Measurements from ENCODE around the gene PTPRE. TPM values are rescaled to one million over a fixed set of nuclear protein-coding genes. Genes with fewer than 3 reads are reported as not detected.

The PTPRE gene
- total and polyA plus RNA-seq, 10 of the 15 experiments (the other 5 are each of a cell fraction or from before 2014, with no cell fraction given): 2.9 to 7.6 (median 5.8) TPM

DNA sequence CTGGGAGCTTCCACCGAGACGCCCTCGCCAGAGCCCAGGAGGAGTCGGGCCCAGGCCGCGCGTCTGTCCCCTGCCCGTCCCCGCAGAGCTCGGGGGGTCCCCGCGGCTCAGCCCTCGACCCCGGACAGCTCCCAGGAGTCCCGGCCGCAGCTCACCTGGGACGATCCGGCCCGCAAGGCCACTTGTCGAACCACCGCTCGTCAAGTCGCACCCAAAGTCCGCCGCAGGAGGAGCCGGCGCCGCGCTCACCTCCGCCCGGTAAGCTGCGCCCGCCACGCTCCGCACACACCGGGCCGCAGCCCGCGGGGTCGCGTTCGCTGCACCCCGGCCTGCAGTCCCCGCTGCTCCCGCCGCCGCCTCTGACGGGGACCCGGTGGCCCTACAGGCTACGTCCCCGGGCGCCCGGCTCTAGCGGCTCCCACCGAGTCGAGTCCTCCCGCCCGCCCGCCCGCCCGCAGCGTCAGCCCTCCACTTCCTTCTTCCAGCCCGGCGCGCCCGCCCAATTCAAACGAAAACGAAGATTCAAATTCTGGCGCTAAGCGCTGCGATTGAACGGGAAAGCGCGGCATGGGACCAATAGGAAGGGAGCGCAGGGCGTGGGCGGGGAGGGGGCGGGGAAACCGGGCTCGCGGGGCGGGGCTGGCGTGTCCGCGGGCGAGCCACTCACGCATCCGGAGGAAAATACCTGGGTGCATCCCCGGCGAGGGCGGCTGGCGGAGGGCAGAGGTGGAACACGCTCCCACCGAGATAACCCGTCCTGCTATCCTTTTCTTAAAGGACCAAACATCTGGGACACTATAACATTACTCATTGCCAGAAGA lies 219.3 kb downstream of the PTPRE start, which contains the start of gene MKI67 (continued):
- peak; percentile 59; the same call in 1 of the 2 replicates for TF ChIP-seq POLR2AphosphoS5 (IDR thresholded peaks at IDR 0.05; ENCODE audit: low read length)
- TF ChIP-seq LARP7 (IDR thresholded peaks at IDR 0.05): peak; percentile 70
- peak; percentile 21; the same call in 1 of the 2 replicates for TF ChIP-seq CREB1 (IDR thresholded peaks at IDR 0.05; ENCODE audit: low read depth)
- TF ChIP-seq CBFB (IDR thresholded peaks at IDR 0.05; ENCODE audit: low read depth): no peak
- peak; percentile 79 for TF ChIP-seq CHD2 (IDR thresholded peaks at IDR 0.05; ENCODE audit: borderline replicate concordance, low read depth, low read length)
- TF ChIP-seq TCF3 (IDR thresholded peaks at IDR 0.05; ENCODE audit: borderline replicate concordance, insufficient read depth, low read depth, low read length): peak; percentile 67; the same call in 1 of the 2 replicates
- TF ChIP-seq CHD1 (IDR thresholded peaks at IDR 0.05; ENCODE audit: low read depth, low read length): no peak
- no peak for TF ChIP-seq PAX5 (IDR thresholded peaks at IDR 0.05; ENCODE audit: borderline replicate concordance, low read depth, low read length)
- TF ChIP-seq, protein P1, sequence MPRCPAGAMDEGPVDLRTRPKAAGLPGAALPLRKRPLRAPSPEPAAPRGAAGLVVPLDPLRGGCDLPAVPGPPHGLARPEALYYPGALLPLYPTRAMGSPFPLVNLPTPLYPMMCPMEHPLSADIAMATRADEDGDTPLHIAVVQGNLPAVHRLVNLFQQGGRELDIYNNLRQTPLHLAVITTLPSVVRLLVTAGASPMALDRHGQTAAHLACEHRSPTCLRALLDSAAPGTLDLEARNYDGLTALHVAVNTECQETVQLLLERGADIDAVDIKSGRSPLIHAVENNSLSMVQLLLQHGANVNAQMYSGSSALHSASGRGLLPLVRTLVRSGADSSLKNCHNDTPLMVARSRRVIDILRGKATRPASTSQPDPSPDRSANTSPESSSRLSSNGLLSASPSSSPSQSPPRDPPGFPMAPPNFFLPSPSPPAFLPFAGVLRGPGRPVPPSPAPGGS (IDR thresholded peaks at IDR 0.05; ENCODE audit: borderline replicate concordance, insufficient read depth, low read depth, low read length, poor library complexity, severe bottlenecking): no peak
- TF ChIP-seq EED (IDR thresholded peaks at IDR 0.05; ENCODE audit: low read depth): no peak
- TF ChIP-seq BHLHE40 (IDR thresholded peaks at IDR 0.05; ENCODE audit: borderline replicate concordance in 1 of 2, low read depth in 2 of 2, low read length in 1 of 2): 0 out of 4 replicates have a peak, but pooled peaks of 1 of the 2 experiments have one; percentile 5
- no peak for TF ChIP-seq YBX1 (IDR thresholded peaks at IDR 0.05)
- peak; percentile 25; the same call in 1 of the 2 replicates for TF ChIP-seq RB1 (IDR thresholded peaks at IDR 0.05; ENCODE audit: borderline replicate concordance)
- TF ChIP-seq FOS (IDR thresholded peaks at IDR 0.05; ENCODE audit: borderline replicate concordance, extremely low read depth, insufficient read length): peak; percentile 48
- TF ChIP-seq, protein P2, sequence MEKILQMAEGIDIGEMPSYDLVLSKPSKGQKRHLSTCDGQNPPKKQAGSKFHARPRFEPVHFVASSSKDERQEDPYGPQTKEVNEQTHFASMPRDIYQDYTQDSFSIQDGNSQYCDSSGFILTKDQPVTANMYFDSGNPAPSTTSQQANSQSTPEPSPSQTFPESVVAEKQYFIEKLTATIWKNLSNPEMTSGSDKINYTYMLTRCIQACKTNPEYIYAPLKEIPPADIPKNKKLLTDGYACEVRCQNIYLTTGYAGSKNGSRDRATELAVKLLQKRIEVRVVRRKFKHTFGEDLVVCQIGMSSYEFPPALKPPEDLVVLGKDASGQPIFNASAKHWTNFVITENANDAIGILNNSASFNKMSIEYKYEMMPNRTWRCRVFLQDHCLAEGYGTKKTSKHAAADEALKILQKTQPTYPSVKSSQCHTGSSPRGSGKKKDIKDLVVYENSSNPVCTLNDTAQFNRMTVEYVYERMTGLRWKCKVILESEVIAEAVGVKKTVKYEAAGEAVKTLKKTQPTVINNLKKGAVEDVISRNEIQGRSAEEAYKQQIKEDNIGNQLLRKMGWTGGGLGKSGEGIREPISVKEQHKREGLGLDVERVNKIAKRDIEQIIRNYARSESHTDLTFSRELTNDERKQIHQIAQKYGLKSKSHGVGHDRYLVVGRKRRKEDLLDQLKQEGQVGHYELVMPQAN (conservative IDR thresholded peaks at IDR 0.05): peak; percentile 99
- TF ChIP-seq, protein P3, sequence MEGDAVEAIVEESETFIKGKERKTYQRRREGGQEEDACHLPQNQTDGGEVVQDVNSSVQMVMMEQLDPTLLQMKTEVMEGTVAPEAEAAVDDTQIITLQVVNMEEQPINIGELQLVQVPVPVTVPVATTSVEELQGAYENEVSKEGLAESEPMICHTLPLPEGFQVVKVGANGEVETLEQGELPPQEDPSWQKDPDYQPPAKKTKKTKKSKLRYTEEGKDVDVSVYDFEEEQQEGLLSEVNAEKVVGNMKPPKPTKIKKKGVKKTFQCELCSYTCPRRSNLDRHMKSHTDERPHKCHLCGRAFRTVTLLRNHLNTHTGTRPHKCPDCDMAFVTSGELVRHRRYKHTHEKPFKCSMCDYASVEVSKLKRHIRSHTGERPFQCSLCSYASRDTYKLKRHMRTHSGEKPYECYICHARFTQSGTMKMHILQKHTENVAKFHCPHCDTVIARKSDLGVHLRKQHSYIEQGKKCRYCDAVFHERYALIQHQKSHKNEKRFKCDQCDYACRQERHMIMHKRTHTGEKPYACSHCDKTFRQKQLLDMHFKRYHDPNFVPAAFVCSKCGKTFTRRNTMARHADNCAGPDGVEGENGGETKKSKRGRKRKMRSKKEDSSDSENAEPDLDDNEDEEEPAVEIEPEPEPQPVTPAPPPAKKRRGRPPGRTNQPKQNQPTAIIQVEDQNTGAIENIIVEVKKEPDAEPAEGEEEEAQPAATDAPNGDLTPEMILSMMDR (IDR thresholded peaks at IDR 0.05 in 2 of 3, conservative IDR thresholded peaks at IDR 0.05 in 1 of 3; ENCODE audit: control insufficient read depth in 2 of 3, extremely low read depth in 1 of 3, insufficient read depth in 1 of 3, low read depth in 3 of 3, low read length in 3 of 3): no peak
- TF ChIP-seq EP300 (IDR thresholded peaks at IDR 0.05; ENCODE audit: borderline replicate concordance in 1 of 2, control insufficient read depth in 1 of 2, low read depth in 2 of 2, low read length in 2 of 2): no peak
- peak; percentile 90 for TF ChIP-seq SP1 (IDR thresholded peaks at IDR 0.05; ENCODE audit: low read depth, low read length)
- TF ChIP-seq SIN3A (IDR thresholded peaks at IDR 0.05; ENCODE audit: low read depth, low read length): peak; percentile 99
- TF ChIP-seq ZNF24 (IDR thresholded peaks at IDR 0.05): no peak
- 0 out of 4 replicates have a peak, but pooled peaks of 1 of the 2 experiments have one; percentile 44 for TF ChIP-seq IKZF2 (IDR thresholded peaks at IDR 0.05)
